GM12874 (cell line): ENCODE data around the gene FBXL16.

Experiments used
- CTCF ChIP-seq: IDR thresholded peaks from 2 replicates; pipeline ENCODE4 v1.5.1; 2011; ENCODE audit warnings: low read depth, mild to moderate bottlenecking, control low read depth, low read length, moderate library complexity; ENCODE audit not compliant: insufficient read depth

Gene FBXL16

GRCh38 chr16:684071-684794 lies 21.4 kb downstream of the FBXL16 start, which contains the start of gene JMJD8:
Gene JMJD8, minus strand, starts transcription at chr16:684334. Its CDS starts 15 bp downstream, at chr16:684319.
- TF ChIP-seq CTCF: no peak

DNA sequence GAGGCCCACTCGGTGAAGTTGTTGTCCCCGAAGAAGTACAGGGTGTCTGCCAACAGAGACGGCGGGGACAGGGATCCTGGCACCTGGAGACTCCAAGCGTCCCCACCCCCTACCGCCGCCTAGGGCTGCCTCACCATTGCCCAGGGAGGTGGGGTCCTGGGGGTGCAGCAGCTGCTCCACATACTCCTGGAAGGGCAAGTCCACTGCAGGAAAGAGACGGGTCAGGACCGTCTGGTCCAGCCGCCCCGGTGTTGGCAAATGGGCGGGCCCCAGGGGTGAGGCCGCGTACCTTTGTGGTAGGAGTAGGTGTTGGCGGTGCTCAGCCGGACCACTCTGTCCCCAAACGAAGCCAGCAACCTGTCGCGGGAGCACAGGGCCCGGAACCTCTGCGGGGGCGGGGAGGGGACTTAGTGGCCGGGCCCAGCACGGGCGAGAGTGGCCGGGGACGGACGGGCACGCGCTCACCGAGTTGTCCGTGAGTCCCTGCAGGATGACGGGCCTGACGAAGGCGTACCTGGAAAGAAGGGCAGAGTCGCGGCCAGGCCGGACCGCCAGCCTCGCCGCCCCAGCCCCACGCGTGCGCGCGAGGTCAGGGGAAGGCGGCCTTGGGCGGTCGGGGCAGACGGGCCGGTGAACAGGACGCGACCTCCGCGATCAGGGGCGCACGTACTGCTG lies 22.1 kb downstream of the FBXL16 start:
- TF ChIP-seq CTCF: no peak

GRCh38 chr16:682493-683395 lies 22.9 kb downstream of the FBXL16 start:
- TF ChIP-seq CTCF: no peak

DNA sequence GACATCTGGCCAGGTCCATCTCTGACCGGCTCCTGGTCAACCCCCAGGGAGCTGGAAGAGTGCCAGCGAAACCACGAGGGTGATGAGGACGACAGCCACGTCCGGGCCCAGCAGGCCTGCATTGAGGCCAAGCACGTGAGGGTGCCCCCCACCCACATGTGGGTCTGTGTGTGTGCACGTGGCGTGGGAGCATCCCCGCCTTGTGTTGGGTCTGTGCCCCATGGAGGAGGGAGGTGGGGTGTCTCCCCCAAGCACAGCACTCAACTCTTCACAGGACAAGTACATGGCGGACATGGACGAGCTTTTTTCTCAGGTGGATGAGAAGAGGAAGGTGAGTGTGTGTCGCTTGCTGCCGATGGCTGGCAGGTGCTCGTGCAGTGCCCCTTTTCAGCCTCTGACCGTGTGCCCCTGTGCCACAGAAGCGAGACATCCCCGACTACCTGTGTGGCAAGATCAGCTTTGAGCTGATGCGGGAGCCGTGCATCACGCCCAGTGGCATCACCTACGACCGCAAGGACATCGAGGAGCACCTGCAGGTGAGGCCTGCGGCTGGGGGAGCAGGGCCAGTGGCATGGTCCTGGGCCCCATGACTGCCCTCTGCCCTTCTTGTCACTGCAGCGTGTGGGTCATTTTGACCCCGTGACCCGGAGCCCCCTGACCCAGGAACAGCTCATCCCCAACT lies 23.7 kb downstream of the FBXL16 start:
- no peak for TF ChIP-seq CTCF

GRCh38 chr16:680967-681745 lies 24.4 kb downstream of the FBXL16 start:
- no peak for TF ChIP-seq CTCF

DNA sequence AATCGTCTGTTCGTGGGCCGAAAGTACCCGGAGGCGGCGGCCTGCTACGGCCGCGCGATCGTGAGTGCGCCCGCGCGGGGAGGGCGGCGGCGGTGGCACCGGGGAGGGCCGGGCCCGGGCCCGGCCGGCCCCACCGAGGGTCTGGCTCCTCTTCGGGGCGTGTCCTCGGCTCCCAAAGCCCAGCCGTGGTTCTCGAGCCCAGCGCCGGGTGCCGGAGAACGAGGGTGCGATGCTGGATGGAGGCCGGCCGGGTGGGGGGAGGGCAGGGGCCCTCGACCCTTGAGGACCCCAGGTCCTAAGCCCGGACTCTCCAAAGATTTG lies 25.0 kb downstream of the FBXL16 start:
- no peak for TF ChIP-seq CTCF
